ENCODE results near the gene CDK5RAP2. TPM values are rescaled to one million over a fixed set of nuclear protein-coding genes. Genes with fewer than 3 reads are reported as not detected.

The CDK5RAP2 gene
- total RNA-seq, 1 experiment from 2014 or later = 56.4 TPM

DNA sequence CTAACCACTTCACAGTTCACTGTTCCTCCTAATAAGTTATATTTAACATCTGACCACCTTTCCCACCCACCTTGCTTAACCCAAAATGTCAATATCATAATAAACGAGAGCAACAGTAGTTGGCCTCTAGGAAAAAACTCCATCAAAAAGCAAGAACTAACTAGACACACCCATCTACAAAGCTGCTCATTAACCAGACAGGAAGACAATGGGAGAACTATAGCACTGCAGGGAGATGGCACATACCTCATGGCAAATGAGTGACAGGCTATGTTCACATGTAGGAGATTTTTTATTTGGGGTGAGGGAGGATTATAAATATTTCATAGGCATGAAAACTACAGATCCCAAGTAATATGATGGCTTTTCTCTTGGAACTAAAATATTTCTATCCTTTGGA lies 23.6 kb upstream of the CDK5RAP2 start:
- TF ChIP-seq CTCF (conservative IDR thresholded peaks at IDR 0.05) = no peak
- Mint-ChIP-seq H3K27ac (no peak overlapping the region), H3K9me3 (no peaks in the 10 kb centered on the region), H3K4me1 (no peaks in the 10 kb centered on the region), H3K27me3 (ENCODE audit: low read depth) (no peaks in the 10 kb centered on the region; the same call in 1 of the 2 replicates), H3K36me3 (ENCODE audit: insufficient read depth in 1 of 3, low read depth in 3 of 3) (no peaks in the 10 kb centered on the region), H3K4me3 (no peak overlapping the region)
- no peak overlapping the region for H2AK5ac ChIP-seq (ENCODE audit: insufficient read length, low read length)
- no peak overlapping the region for H2BK12ac ChIP-seq (ENCODE audit: insufficient read length, low read depth, low read length)
- no peak overlapping the region for H4K8ac ChIP-seq (replicated peaks; ENCODE audit: insufficient read length, low read depth, low read length)
- DNase-seq = no peak
- no peak overlapping the region for H3K27ac ChIP-seq (ENCODE audit: insufficient read length, low read depth, low read length)
- H3K79me2 ChIP-seq (ENCODE audit: insufficient read depth, low read length) = no peaks in the 10 kb centered on the region
- H2BK5ac ChIP-seq (ENCODE audit: insufficient read length, low read length) = no peak overlapping the region
- no peak overlapping the region for H4K91ac ChIP-seq (ENCODE audit: insufficient read length, low read depth, low read length)
- H3K9me3 ChIP-seq (ENCODE audit: control insufficient read depth, low read depth, low read length) = no peaks in the 10 kb centered on the region
- H4K20me1 ChIP-seq (ENCODE audit: control insufficient read depth, insufficient read depth, insufficient read length) = no peaks in the 10 kb centered on the region
- H2BK120ac ChIP-seq (ENCODE audit: low read depth, low read length, poor library complexity, severe bottlenecking) = no peak overlapping the region
- no peak overlapping the region for H2AFZ ChIP-seq (ENCODE audit: low read length)
- WGBS (ENCODE audit: extremely low coverage, insufficient read length, low lambda C conversion rate) = no CpG with 5 or more reads among the region's 1 CpG
- H2BK15ac ChIP-seq (ENCODE audit: low read depth, low read length) = no peak overlapping the region
- no peaks in the 10 kb centered on the region; the same call in 1 of the 2 replicates for H3K27me3 ChIP-seq (ENCODE audit: insufficient read depth, low read length)
- H4K5ac ChIP-seq (ENCODE audit: insufficient read length, low read depth, low read length) = no peak overlapping the region
- H3K23ac ChIP-seq (ENCODE audit: insufficient read length, low read depth, low read length) = no peak overlapping the region
- no peak overlapping the region for H3K4me2 ChIP-seq (ENCODE audit: insufficient read depth, insufficient read length, low read length)
- no peaks in the 10 kb centered on the region for H3K4me1 ChIP-seq (ENCODE audit: insufficient read depth, low read length)
- H2BK20ac ChIP-seq (ENCODE audit: low read depth, low read length, poor library complexity, severe bottlenecking) = no peak overlapping the region
- H3K9ac ChIP-seq (ENCODE audit: extremely low read depth, insufficient read length, low read length) = no peak overlapping the region
- no peak overlapping the region for H3K18ac ChIP-seq (ENCODE audit: insufficient read length, low read depth, low read length)
- H3K4ac ChIP-seq (ENCODE audit: low read depth, low read length) = no peak overlapping the region
- H3T11ph ChIP-seq (ENCODE audit: low read length) = no peak overlapping the region
- no peaks in the 10 kb centered on the region for H3K79me1 ChIP-seq (ENCODE audit: insufficient read depth, low read depth, low read length, poor library complexity, severe bottlenecking)
- no peak overlapping the region for H3K56ac ChIP-seq (ENCODE audit: insufficient read length, low read depth, low read length)
- no peak overlapping the region for H3K14ac ChIP-seq (ENCODE audit: insufficient read depth, low read length)
- H3K23me2 ChIP-seq (ENCODE audit: insufficient read length, low read depth, low read length, poor library complexity, severe bottlenecking) = no peaks in the 10 kb centered on the region

Data from H9 (cell line).